A549 (cell line): Measurements from ENCODE around the gene ATP1B3.

Experiments used
- CTCF ChIP-seq: fragments of >200 bp; sonication (Bioruptor Twin); formaldehyde crosslinking; IDR thresholded peaks from 3 replicates; pipeline ENCODE4 v1.5.1; 2016
- POLR2A ChIP-seq: IDR thresholded peaks from 2 replicates; pipeline ENCODE4 v1.6.1; 2012; ENCODE audit warnings: mild to moderate bottlenecking, low read length
- RNF2 ChIP-seq: fragments of 200-600 bp; sonication (generic); IDR thresholded peaks from 2 replicates; pipeline ENCODE4 v1.6.1; 2016; ENCODE audit warnings: low read depth, mild to moderate bottlenecking, antibody characterized with exemption, moderate library complexity, borderline replicate concordance

GRCh38 chr3:141858312-141858711 is 18.1 kb upstream of the ATP1B3 start:
- no peak for TF ChIP-seq CTCF
- no peak for TF ChIP-seq RNF2
- no peak for TF ChIP-seq POLR2A
